K562 (cell line): ENCODE measurements around the gene ZDHHC14. TPM values are rescaled to one million over a fixed set of nuclear protein-coding genes. Genes with fewer than 3 reads are reported as not detected.

Source experiments
- ATAC-seq: fragments of 200-7000 bp; cut with Tn5 transposase; 3 replicates; pipeline ENCODE4 v1.9.1; 2020; ENCODE audit warnings: moderate library complexity
- BruUV-seq: library from RNA; stranded (reverse); fragments of 400-500 nt; replicated peaks from 2 replicates; lab custom pipeline; 2021; lab: Mats Ljungman, UMichigan
- CTCF ChIA-PET: fragments of 300-600 bp; formaldehyde crosslinking; extraction: SDS; loops from one replicate; lab custom pipeline; 2021; ENCODE audit warnings: low intra/inter-chr PET ratio; lab: Yijun Ruan, JAX
- POLR2A ChIA-PET: fragments of 300-600, 350-650 bp; sonication (Branson Sonifier 250); formaldehyde crosslinking; extraction: SDS; loops from one replicate; lab custom pipeline; 2021; ENCODE audit warnings: antibody characterized with exemption, inconsistent platforms; lab: Yijun Ruan, JAX
- DNase-seq, 4 experiments: peaks; one replicate each; pipeline versions ENCODE4 v3.0.0 to v3.0.0-alpha.2; 2011 to 2018; ENCODE audit warnings: low spot score in 3 of 4, mixed read lengths in 3 of 4; ENCODE audit errors: extremely low read depth in 1 of 4
- FAIRE-seq: peaks from 2 replicates; lab custom pipeline; 2011; peaks lifted over from hg19 to GRCh38; lab: Jason Lieb, UNC
- H2AFZ ChIP-seq: 2 replicates; pipeline ENCODE4 v1.6.0; 2011; ENCODE audit warnings: low read depth, low read length, control low read depth, inconsistent platforms
- H3K27ac ChIP-seq: fragments of 200-600 bp; 3 replicates; pipeline ENCODE4 v1.8.0; 2011; ENCODE audit warnings: low read depth, mild to moderate bottlenecking, control low read depth, inconsistent platforms, low read length, moderate library complexity, mixed read lengths; ENCODE audit errors: extremely low read depth
- H3K27me3 ChIP-seq, 2 experiments: fragments of 300-600 bp in 1 of 2; 2 replicates in 1 of 2; 3 replicates in 1 of 2; pipeline versions ENCODE4 v1.6.0 to v1.8.0; 2011; ENCODE audit warnings: inconsistent platforms in 2 of 2, low read length in 2 of 2, mild to moderate bottlenecking in 1 of 2, mixed read lengths in 1 of 2, moderate library complexity in 1 of 2; ENCODE audit not compliant: control insufficient read depth in 2 of 2, insufficient read depth in 2 of 2
- H3K36me3 ChIP-seq: fragments of 300-600 bp; 3 replicates; pipeline ENCODE4 v1.8.0; 2011; ENCODE audit warnings: mild to moderate bottlenecking, low read length, inconsistent platforms; ENCODE audit not compliant: control insufficient read depth, insufficient read depth
- H3K4me1 ChIP-seq, 2 experiments: fragments of 200-600 bp in 1 of 2; replicated peaks in 1 of 2; 2 replicates in 1 of 2; 3 replicates in 1 of 2; pipeline versions ENCODE4 v1.5.1 to v1.8.0; 2011; ENCODE audit warnings: inconsistent platforms in 2 of 2, low read length in 2 of 2, mild to moderate bottlenecking in 1 of 2, mixed read lengths in 1 of 2, moderate library complexity in 1 of 2; ENCODE audit not compliant: control insufficient read depth in 2 of 2, insufficient read depth in 2 of 2
- H3K4me2 ChIP-seq: 2 replicates; pipeline ENCODE4 v1.6.1; 2011; ENCODE audit warnings: low read length, control low read depth, inconsistent platforms, mixed read lengths; ENCODE audit not compliant: insufficient read depth
- H3K4me3 ChIP-seq: fragments of 200-600 bp; sonication (generic), shearing (Covaris generic); 2 replicates; pipeline ENCODE4 v1.5.1; 2016; ENCODE audit warnings: control low read depth, inconsistent platforms
- H3K79me2 ChIP-seq: fragments of 200-600 bp; 3 replicates; pipeline ENCODE4 v1.8.0; 2011; ENCODE audit warnings: low read length, inconsistent platforms; ENCODE audit not compliant: control insufficient read depth, insufficient read depth
- H3K9ac ChIP-seq, 2 experiments: 2 replicates each; pipeline versions ENCODE4 v1.6.0 to v1.6.1; 2011; ENCODE audit warnings: low read depth in 2 of 2, low read length in 2 of 2, control low read depth in 1 of 2, inconsistent platforms in 1 of 2, mild to moderate bottlenecking in 1 of 2, mixed read lengths in 1 of 2; ENCODE audit not compliant: insufficient read depth in 1 of 2
- H3K9me1 ChIP-seq: one replicate; pipeline ENCODE4 v1.6.0; 2011; ENCODE audit warnings: inconsistent platforms, mild to moderate bottlenecking, low read length, moderate library complexity; ENCODE audit not compliant: control insufficient read depth, insufficient read depth
- H3K9me3 ChIP-seq: replicated peaks from 2 replicates; pipeline ENCODE4 v1.5.1; 2011; ENCODE audit warnings: low read depth, low read length, inconsistent platforms; ENCODE audit not compliant: control insufficient read depth, insufficient read depth
- H4K20me1 ChIP-seq: replicated peaks from 2 replicates; pipeline ENCODE4 v1.6.1; 2011; ENCODE audit warnings: low read length, inconsistent platforms, mixed read lengths; ENCODE audit not compliant: control insufficient read depth, insufficient read depth
- ATF6 ChIP-seq: sonication (generic); formaldehyde crosslinking; IDR thresholded peaks from 2 replicates; pipeline ENCODE4 v1.4.0; 2020; ENCODE audit warnings: mild to moderate bottlenecking, missing genetic modification reagents
- CBX1 ChIP-seq: sonication (generic); IDR thresholded peaks from 2 replicates; pipeline ENCODE4 v1.6.1; 2016; ENCODE audit warnings: antibody characterized with exemption, low read depth, mild to moderate bottlenecking
- CLOCK ChIP-seq: fragments of 250-450 bp; sonication (Bioruptor Pico); IDR thresholded peaks from 2 replicates; pipeline ENCODE4 v1.4.0; 2020; ENCODE audit warnings: mild to moderate bottlenecking, moderate library complexity, borderline replicate concordance
- CTCF ChIP-seq, 3 experiments: IDR thresholded peaks in 2 of 3; conservative IDR thresholded peaks in 1 of 3; 2 replicates each; pipeline ENCODE4 v1.5.1; 2011 to 2012; ENCODE audit warnings: low read length in 3 of 3, mild to moderate bottlenecking in 3 of 3, control low read depth in 2 of 3, improper control_type of control experiment in 1 of 3, inconsistent platforms in 1 of 3, low read depth in 1 of 3, mixed read lengths in 1 of 3, moderate library complexity in 1 of 3; ENCODE audit not compliant: insufficient read depth in 2 of 3
- ESRRA ChIP-seq: fragments of 450-650 bp; IDR thresholded peaks from 2 replicates; pipeline ENCODE4 v1.6.1; 2014; ENCODE audit warnings: low read depth, mild to moderate bottlenecking, moderate library complexity, borderline replicate concordance
- GTF2F1 ChIP-seq: IDR thresholded peaks from 2 replicates; pipeline ENCODE4 v1.6.1; 2011; ENCODE audit warnings: low read depth, low read length, improper control_type of control experiment
- HES1 ChIP-seq: fragments of 450-650 bp; IDR thresholded peaks from 2 replicates; pipeline ENCODE4 v1.6.1; 2016; ENCODE audit warnings: low read depth, mild to moderate bottlenecking, moderate library complexity
- MIER1 ChIP-seq: fragments of 450-650 bp; IDR thresholded peaks from 2 replicates; pipeline ENCODE4 v1.6.1; 2016; ENCODE audit warnings: antibody characterized with exemption, mild to moderate bottlenecking, low read depth
- ZNF146 ChIP-seq: IDR thresholded peaks from one replicate; pipeline ENCODE4 v1.6.1; 2018; ENCODE audit warnings: missing compliant biosample characterization; ENCODE audit not compliant: unreplicated experiment
- ZNF398 ChIP-seq: fragments of 250-450 bp; sonication (Bioruptor Pico); IDR thresholded peaks from 2 replicates; pipeline ENCODE4 v1.8.0; 2021; ENCODE audit warnings: moderate library complexity, mild to moderate bottlenecking, inconsistent platforms
- ZNF408 ChIP-seq: fragments of 250-450 bp; sonication (Bioruptor Pico); IDR thresholded peaks from 2 replicates; pipeline ENCODE4 v1.4.0; 2020; ENCODE audit warnings: low read depth, mild to moderate bottlenecking, moderate library complexity
- ZNF583 ChIP-seq: fragments of 250-450 bp; sonication (Bioruptor Pico); IDR thresholded peaks from 2 replicates; pipeline ENCODE4 v1.4.0; 2020
- ZNF584 ChIP-seq: fragments of 200-800 bp; sonication (Bioruptor generic); IDR thresholded peaks from 2 replicates; pipeline ENCODE4 v1.6.1; 2016; ENCODE audit warnings: low read depth, mild to moderate bottlenecking, missing genetic modification characterization, missing compliant biosample characterization
- WGBS: fragments of 100-300 bp; shearing (Covaris generic); methylation state at CpG from one replicate; pipeline ENCODE4 v1.1.6; 2016; ENCODE audit warnings: low coverage, mixed read lengths; ENCODE audit not compliant: insufficient coverage; ENCODE audit errors: missing lambda C conversion rate; 5-methylcytosine and 5-hydroxymethylcytosine counted together
- in situ Hi-C: fragments of 300-500 bp; cut with MboI; formaldehyde crosslinking; loops from 4 replicates; pipeline ENCODE4 v1.15.0; 2018; ENCODE audit warnings: inconsistent platforms, mixed read lengths
- intact Hi-C: fragments of 100-400 bp; cut with micrococcal nuclease; formaldehyde crosslinking; loops from 2 replicates; pipeline ENCODE4 v1.14.2; 2022
- polyA plus RNA-seq, 8 experiments: library from polyadenylated mRNA; depleted of rRNA in 4 of 8; stranded (reverse) in 5 of 8; unstranded in 3 of 8; fragments of >200 nt; fragmentation: Nextera tagmentation in 2 of 8; fragmentation: Illumina TruSeq in 1 of 8; extraction: Ambion mirVana in 2 of 8; extraction: Trizol in 1 of 8; gene quantifications; 2 replicates each; pipeline versions ENCODE4 v1.2.1 to v1.2.3, GENCODE V29; 2011 to 2014; ENCODE audit warnings: inconsistent platforms in 1 of 8, missing spikeins in 1 of 8
- total RNA-seq, 7 experiments: library from RNA; depleted of rRNA in 6 of 7; stranded (reverse); fragments of >200 nt in 6 of 7; fragmentation: Illumina TruSeq in 2 of 7; extraction: Trizol in 2 of 7; gene quantifications; 2 replicates each; pipeline versions ENCODE4 v1.2.1 to v1.2.3, GENCODE V29; 2011 to 2021; ENCODE audit warnings: low replicate concordance in 1 of 7

Gene ZDHHC14
- total and polyA plus RNA-seq, 9 of the 15 experiments (the other 6 are each of a cell fraction or from before 2014, with no cell fraction given), result 0.92 to 23.1 (median 13.8) TPM

- FAIRE-seq (no peak), ATAC-seq (no peak), DNase-seq (no peak)
- POLR2A ChIA-PET, result interaction anchor here (0.7 to 1.0 kb wide), 2 partner anchors 11 to 12 kb away, joined by 3 read pairs; no protein-coding TSS in a partner anchor
- CTCF ChIA-PET, result no interaction called here
- Histone ChIP-seq H4K20me1 (no peaks in the 10 kb centered on the region), H3K27me3 (no peaks in the 10 kb centered on the region), H3K4me3 (no peak overlapping the region), H3K4me1 (peaks cover 9 to 28% of the 10 kb centered on the region in 2 experiments), H3K79me2 (no peaks in the 10 kb centered on the region), H3K9me3 (no peaks in the 10 kb centered on the region), H2AFZ (no peak overlapping the region), H3K9ac (no peak overlapping the region), H3K9me1 (peaks cover 3% of the 10 kb centered on the region), H3K27ac (no peak overlapping the region), H3K36me3 (peaks cover 5% of the 10 kb centered on the region; the same call in 2 of the 3 replicates), H3K4me2 (no peak overlapping the region)
- in situ Hi-C loops, result no loop called here
- intact Hi-C loops, result no loop called here
- 72% methylated on average over 5 of the region's 5 CpGs for WGBS
- BruUV-seq, result no TSS peak
- TF ChIP-seq CBX1 (no peak), ATF6 (CRISPR knock-in tag) (no peak), ZNF408 (CRISPR knock-in tag) (no peak), CTCF (IDR thresholded peaks at IDR 0.05 in 2 of 3, conservative IDR thresholded peaks at IDR 0.05 in 1 of 3; ENCODE audit: insufficient read depth in 2 of 3, low read depth in 1 of 3, low read length in 3 of 3) (no peak), GTF2F1 (no peak), ESRRA (no peak), MIER1 (no peak), ZNF583 (CRISPR knock-in tag) (no peak), ZNF584 (no peak), ZNF146 (CRISPR knock-in tag) (no peak), ZNF398 (CRISPR knock-in tag) (no peak), CLOCK (CRISPR knock-in tag) (no peak), HES1 (no peak)
These were observed 256.5 kb downstream of the ZDHHC14 start for GRCh38 chr6:157637516-157637915.
